Glutamatergic neuron (in vitro differentiated cells): ENCODE measurements around the gene PLCD1. TPM values are rescaled to one million over a fixed set of nuclear protein-coding genes. Genes with fewer than 3 reads are reported as not detected.

ENCODE experiments used
- DNase-seq: peaks from one replicate; pipeline ENCODE4 v3.0.0; 2022
- H3K27ac Mint-ChIP-seq: one replicate; pipeline ENCODE4 v1.8.0; 2020; ENCODE audit warnings: mild to moderate bottlenecking, mixed read lengths, inconsistent platforms; ENCODE audit not compliant: unreplicated experiment
- H3K27me3 Mint-ChIP-seq: one replicate; pipeline ENCODE4 v1.8.0; 2020; ENCODE audit warnings: mild to moderate bottlenecking, moderate library complexity, mixed read lengths, inconsistent platforms; ENCODE audit not compliant: unreplicated experiment
- H3K36me3 Mint-ChIP-seq: one replicate; pipeline ENCODE4 v1.8.0; 2020; ENCODE audit warnings: mild to moderate bottlenecking, mixed read lengths, inconsistent platforms; ENCODE audit not compliant: unreplicated experiment
- H3K4me1 Mint-ChIP-seq: one replicate; pipeline ENCODE4 v1.8.0; 2020; ENCODE audit warnings: mild to moderate bottlenecking, low read depth, mixed read lengths, inconsistent platforms; ENCODE audit not compliant: unreplicated experiment
- H3K4me3 Mint-ChIP-seq: one replicate; pipeline ENCODE4 v1.8.0; 2020; ENCODE audit warnings: mild to moderate bottlenecking, mixed read lengths, inconsistent platforms; ENCODE audit not compliant: unreplicated experiment
- H3K9me3 Mint-ChIP-seq: one replicate; pipeline ENCODE4 v1.8.0; 2020; ENCODE audit warnings: mild to moderate bottlenecking, moderate library complexity, mixed read lengths, inconsistent platforms; ENCODE audit not compliant: unreplicated experiment
- total RNA-seq: library from RNA; stranded (reverse); fragmentation: NEBNext Ultra II Directional; extraction: Animal tissue kit (Norgen Biotek cat#: 25700); gene quantifications from one replicate; pipeline ENCODE4 v1.2.1, GENCODE V29; 2021; ENCODE audit not compliant: unreplicated experiment
- TF ChIP-seq, protein P1 (sequence below): fragments of 200-600 bp; sonication (generic); IDR thresholded peaks from one replicate; pipeline ENCODE4 v1.5.0; 2021; ENCODE audit not compliant: partially characterized antibody, unreplicated experiment

Gene PLCD1
- total RNA-seq, 1 donor from 2014 or later, result 73.0 TPM

DNA sequence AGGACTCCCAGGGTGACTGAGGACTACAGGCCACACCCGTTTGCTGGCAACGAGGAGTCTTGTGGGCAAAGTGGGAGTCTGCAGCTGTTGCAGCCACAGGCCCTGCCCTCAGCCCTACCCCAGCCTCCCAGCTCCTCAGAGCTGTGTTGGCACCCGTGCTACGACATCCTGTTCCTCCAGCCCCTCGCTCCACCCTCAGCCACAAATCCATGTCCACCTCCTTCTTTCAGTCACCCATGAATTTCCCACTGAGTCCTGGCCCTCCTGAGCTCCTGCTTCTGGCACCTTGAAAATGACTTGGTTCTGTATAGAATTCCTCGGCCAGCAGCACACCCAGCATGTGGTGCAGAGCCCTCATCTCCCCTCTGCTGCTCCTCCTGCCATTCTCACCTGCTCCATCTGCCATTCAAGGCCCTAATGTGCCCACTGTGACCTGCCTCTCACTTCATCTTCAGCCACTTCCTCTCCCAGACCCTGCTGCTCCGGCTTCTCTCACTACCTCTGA lies 59.8 kb downstream of the PLCD1 start:
- TF ChIP-seq, protein P1, sequence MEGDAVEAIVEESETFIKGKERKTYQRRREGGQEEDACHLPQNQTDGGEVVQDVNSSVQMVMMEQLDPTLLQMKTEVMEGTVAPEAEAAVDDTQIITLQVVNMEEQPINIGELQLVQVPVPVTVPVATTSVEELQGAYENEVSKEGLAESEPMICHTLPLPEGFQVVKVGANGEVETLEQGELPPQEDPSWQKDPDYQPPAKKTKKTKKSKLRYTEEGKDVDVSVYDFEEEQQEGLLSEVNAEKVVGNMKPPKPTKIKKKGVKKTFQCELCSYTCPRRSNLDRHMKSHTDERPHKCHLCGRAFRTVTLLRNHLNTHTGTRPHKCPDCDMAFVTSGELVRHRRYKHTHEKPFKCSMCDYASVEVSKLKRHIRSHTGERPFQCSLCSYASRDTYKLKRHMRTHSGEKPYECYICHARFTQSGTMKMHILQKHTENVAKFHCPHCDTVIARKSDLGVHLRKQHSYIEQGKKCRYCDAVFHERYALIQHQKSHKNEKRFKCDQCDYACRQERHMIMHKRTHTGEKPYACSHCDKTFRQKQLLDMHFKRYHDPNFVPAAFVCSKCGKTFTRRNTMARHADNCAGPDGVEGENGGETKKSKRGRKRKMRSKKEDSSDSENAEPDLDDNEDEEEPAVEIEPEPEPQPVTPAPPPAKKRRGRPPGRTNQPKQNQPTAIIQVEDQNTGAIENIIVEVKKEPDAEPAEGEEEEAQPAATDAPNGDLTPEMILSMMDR, result no peak
- Mint-ChIP-seq H3K27me3 (peaks cover 7% of the 10 kb centered on the region), H3K36me3 (no peaks in the 10 kb centered on the region), H3K27ac (no peak overlapping the region), H3K9me3 (no peaks in the 10 kb centered on the region), H3K4me3 (peak overlapping the region; percentile 12), H3K4me1 (peaks cover 18% of the 10 kb centered on the region)
- DNase-seq, result no peak

DNA sequence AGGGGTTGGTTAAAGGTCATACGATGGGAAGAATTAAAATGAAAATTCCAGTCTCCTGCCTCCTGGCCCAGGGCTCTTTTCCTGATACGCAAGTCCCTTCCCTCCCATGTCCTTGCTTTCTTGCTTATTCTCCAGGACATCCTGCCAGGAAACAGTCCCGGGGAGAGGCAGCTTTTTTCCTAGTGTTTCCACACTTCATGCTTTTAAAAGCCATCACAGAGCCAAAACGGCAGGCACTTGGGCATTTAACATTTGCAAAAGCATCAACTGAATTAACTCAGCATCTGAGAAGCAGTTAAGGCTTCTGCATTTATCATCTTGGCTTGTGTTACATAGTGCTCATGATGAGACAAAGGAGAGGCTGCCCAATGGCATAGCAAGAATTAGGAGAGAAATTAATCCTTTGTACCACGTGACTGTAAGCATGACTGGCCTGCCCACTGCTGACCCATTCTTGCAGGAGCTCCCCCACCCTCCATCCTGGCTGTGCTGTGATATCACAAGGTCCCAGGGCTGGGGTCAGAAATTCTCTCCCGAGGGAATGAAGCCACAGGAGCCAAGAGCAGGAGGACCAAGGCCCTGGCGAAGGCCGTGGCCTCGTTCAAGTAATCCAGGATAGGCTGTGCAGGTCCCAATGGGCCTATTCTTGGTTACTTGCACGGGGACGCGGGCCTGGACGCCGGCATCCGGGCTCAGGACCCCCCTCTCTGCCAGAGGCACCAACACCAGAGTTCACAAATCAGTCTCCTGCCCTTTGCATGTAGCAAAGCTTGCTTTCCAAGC lies 60.4 kb downstream of the PLCD1 start:
- Mint-ChIP-seq H3K36me3 (no peaks in the 10 kb centered on the region), H3K4me1 (peaks cover 15% of the 10 kb centered on the region), H3K9me3 (no peaks in the 10 kb centered on the region), H3K4me3 (no peak overlapping the region), H3K27ac (no peak overlapping the region), H3K27me3 (peaks cover 7% of the 10 kb centered on the region)
- TF ChIP-seq, protein P1, result no peak
- no peak for DNase-seq

DNA sequence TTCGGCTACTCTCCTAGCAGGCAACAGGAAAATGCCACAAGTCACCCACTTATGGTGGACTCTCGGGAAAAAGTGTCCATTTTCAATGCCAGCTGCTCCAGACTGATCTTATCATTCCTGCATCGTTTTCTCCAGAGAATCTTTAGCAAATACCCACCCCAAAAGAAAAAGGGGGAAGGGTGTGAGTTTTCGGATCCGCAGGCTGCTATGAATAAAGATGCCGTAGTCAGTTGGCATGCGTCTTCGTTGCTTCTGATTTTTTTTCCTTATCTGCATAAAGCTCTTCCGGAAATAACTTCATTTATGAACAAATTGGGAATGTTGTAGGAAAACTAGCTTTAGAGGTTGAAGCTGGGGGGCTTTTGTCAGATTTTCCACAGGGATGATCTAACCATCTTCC lies 61.2 kb downstream of the PLCD1 start:
- no peak overlapping the region for H3K4me3 Mint-ChIP-seq

DNA sequence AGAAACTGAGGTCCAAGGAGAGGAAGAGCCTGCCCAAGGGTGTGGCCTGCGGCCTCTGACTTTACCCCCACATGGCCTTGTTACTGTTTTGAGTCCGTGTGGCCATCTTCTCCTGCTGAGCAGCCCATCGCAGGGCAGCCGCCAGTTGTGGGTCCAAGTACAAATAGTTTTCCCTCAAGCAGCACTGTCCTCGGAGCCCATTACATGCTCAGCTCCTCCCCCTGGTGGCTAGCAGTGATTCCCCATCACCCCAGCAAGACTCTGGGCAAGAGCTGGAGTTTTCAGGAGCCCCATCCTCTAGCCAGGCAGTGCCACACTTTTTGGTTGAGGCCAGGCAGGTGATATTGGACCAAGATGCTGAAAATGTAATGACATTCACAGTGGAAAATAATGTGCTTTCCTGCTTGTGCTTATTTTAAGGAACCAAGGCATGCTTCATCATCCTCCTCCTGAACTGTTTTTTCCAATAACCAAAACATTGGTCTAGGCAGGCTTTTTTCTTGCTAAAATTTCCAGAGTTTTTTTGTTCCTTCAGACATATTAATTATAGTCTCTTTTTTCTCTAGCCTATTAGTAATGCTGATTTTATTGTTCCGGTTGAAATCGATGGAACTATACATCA lies 62.1 kb downstream of the PLCD1 start:
- Mint-ChIP-seq H3K36me3 (no peaks in the 10 kb centered on the region), H3K4me3 (no peak overlapping the region), H3K9me3 (no peaks in the 10 kb centered on the region), H3K27me3 (peaks cover 7% of the 10 kb centered on the region), H3K4me1 (peaks cover 7% of the 10 kb centered on the region), H3K27ac (no peak overlapping the region)
- TF ChIP-seq, protein P1, result peak; percentile 76
- peak; percentile 76 for DNase-seq

More for the DNA sequence above, 61.2 kb downstream of the PLCD1 start:
- H3K9me3 Mint-ChIP-seq, result no peaks in the 10 kb centered on the region
- H3K36me3 Mint-ChIP-seq, result no peaks in the 10 kb centered on the region
- TF ChIP-seq, protein P1, result no peak
- DNase-seq, result no peak
- peaks cover 9% of the 10 kb centered on the region for H3K4me1 Mint-ChIP-seq
- H3K27ac Mint-ChIP-seq, result no peak overlapping the region
- peaks cover 7% of the 10 kb centered on the region for H3K27me3 Mint-ChIP-seq

DNA sequence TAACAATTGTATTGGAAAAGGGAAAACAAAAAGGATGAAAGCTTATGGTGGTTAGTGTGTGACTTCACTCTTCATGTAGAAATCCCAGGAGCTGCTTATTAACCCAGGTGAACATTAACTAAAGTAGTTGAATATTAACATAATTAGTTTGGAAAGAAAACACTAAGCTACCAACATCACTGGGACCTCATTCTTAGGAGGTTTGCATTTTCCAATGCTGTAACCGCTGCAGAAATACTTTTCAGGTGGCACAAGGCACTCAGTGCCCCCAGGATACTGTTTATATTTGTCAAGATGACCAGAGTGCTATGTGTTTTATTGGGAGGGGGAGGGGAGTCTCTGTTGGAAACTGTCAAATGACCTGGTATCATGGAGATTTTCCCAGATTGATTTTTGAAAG lies 64.7 kb downstream of the PLCD1 start:
- Mint-ChIP-seq H3K36me3 (no peaks in the 10 kb centered on the region), H3K27ac (no peak overlapping the region), H3K4me1 (peaks cover 4% of the 10 kb centered on the region), H3K4me3 (no peak overlapping the region), H3K9me3 (no peaks in the 10 kb centered on the region), H3K27me3 (peaks cover 2% of the 10 kb centered on the region)
- no peak for DNase-seq
- TF ChIP-seq, protein P1, result no peak
